ENCODE measurements around the gene TAF1.

GRCh38 chrX:71420686-71421085, 54.5 kb downstream of the TAF1 start:
- TF ChIP-seq CTCF (IDR thresholded peaks at IDR 0.05 in 8 of 11, conservative IDR thresholded peaks at IDR 0.05 in 3 of 11) (no peak), POLR2A (IDR thresholded peaks at IDR 0.05) (no peak), POLR2AphosphoS5 (IDR thresholded peaks at IDR 0.05) (peak in 1 of 3 donors; percentile 29)
